Right cardiac atrium (tissue), 5 donors: Measurements from ENCODE around the gene CAMTA1. TPM values are rescaled to one million over a fixed set of nuclear protein-coding genes. Genes with fewer than 3 reads are reported as not detected.

ENCODE experiments used
- ATAC-seq, 2 donors: fragments of 200-7000 bp; cut with Tn5 transposase; one replicate each; pipeline versions ENCODE4 v1.8.0 to v1.9.1; 2020; ENCODE audit warnings: moderate library complexity in 2 of 2, mild to moderate bottlenecking in 1 of 2
- DNase-seq, 3 donors: peaks; one replicate each; pipeline ENCODE4 v3.0.0-alpha.2; 2020
- H3K27ac ChIP-seq: one replicate; pipeline ENCODE4 v1.5.1; 2013; ENCODE audit warnings: mild to moderate bottlenecking, low read length, control low read depth, moderate library complexity
- H3K27me3 ChIP-seq: one replicate; pipeline ENCODE4 v1.6.1; 2013; ENCODE audit not compliant: control insufficient read depth, insufficient read depth
- H3K4me1 ChIP-seq: one replicate; pipeline ENCODE4 v1.6.1; 2013; ENCODE audit warnings: low read length; ENCODE audit not compliant: control insufficient read depth, insufficient read depth
- H3K4me3 ChIP-seq: one replicate; pipeline ENCODE4 v1.5.1; 2013; ENCODE audit warnings: low read length, control low read depth
- H3K9me3 ChIP-seq: one replicate; pipeline ENCODE4 v1.6.1; 2013; ENCODE audit warnings: low read length; ENCODE audit not compliant: control insufficient read depth
- WGBS: extraction: QIAGEN DNeasy Blood & Tissue Kit; methylation state at CpG from one replicate; pipeline ENCODE4 v1.1.7; 2013; 5-methylcytosine and 5-hydroxymethylcytosine counted together
- intact Hi-C, 4 donors: fragments of 100-400 bp; cut with DNase I; formaldehyde crosslinking; loops; one replicate each; pipeline versions ENCODE4 v1.11.0 to v1.14.0; 2022 to 2023
- polyA plus RNA-seq: library from polyadenylated mRNA; stranded (reverse); fragments of 200-250 nt; gene quantifications from one replicate; pipeline ENCODE4 v1.2.3, GENCODE V29; 2013
- total RNA-seq, 4 donors: library from RNA; stranded (reverse); fragmentation: NEBNext Ultra II Directional; extraction: Animal tissue kit (Norgen Biotek cat#: 25700); gene quantifications; one replicate each; pipeline ENCODE4 v1.2.1, GENCODE V29; 2021
- donor health status: healthy with polysubstance abuse.
- donor health status: DM: no; HTN: yes; CAD: no.
- donor health status: DM: no; HTN: no; CAD: no.
- donor health status: DM: no; HTN: yes; CAD: no; lungs with severe emphysema.
- donor health status: DM: yes; HTN: yes; CAD: no.

The CAMTA1 gene
- total and polyA plus RNA-seq, 5 donors = 155 to 334 (median 164) TPM

GRCh38 chr1:7019510-7019909, 234.3 kb downstream of the CAMTA1 start:
- Histone ChIP-seq H3K4me1 (peaks cover 4% of the 10 kb centered on the region), H3K4me3 (no peak overlapping the region), H3K27me3 (no peaks in the 10 kb centered on the region), H3K9me3 (no peaks in the 10 kb centered on the region), H3K27ac (no peak overlapping the region)
- no peak for ATAC-seq
- intact Hi-C loops = no loop called here
- no peak for DNase-seq
- 80% methylated on average over 9 of the region's 9 CpGs for WGBS

DNA sequence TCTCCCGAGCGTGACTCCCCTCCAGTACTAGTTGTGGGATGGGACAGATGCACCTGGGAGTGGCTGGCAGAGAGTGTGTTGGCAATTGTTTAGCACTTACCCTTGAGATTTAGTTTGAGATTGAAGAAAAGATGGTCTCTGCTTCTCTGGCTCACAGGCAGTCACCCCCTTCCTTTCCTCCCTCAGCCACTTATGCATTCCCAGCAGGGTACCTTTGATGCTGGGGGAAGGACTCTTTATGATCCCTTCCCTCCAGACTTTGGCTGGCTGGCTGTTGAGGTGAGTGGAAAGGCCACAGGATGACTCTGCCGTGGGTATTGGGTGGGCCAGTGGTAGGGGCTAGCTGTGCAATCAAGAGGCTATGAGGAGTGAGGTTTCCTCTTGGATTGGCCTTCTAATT, 236.8 kb downstream of the CAMTA1 start:
- no peak for ATAC-seq
- DNase-seq = no peak
- no peaks in the 10 kb centered on the region for H3K27me3 ChIP-seq
- no peak overlapping the region for H3K27ac ChIP-seq
- intact Hi-C loops = no loop called here
- no peak overlapping the region for H3K4me3 ChIP-seq
- 60% methylated on average over 3 of the region's 3 CpGs for WGBS
- H3K4me1 ChIP-seq = no peaks in the 10 kb centered on the region
- no peaks in the 10 kb centered on the region for H3K9me3 ChIP-seq

GRCh38 chr1:7025013-7025412, 239.8 kb downstream of the CAMTA1 start:
- intact Hi-C loops = no loop called here
- ATAC-seq (no peak), DNase-seq (no peak)
- Histone ChIP-seq H3K27ac (no peak overlapping the region), H3K4me3 (no peak overlapping the region), H3K9me3 (no peaks in the 10 kb centered on the region), H3K4me1 (no peaks in the 10 kb centered on the region), H3K27me3 (no peaks in the 10 kb centered on the region)
- 80% methylated on average over 7 of the region's 7 CpGs for WGBS

DNA sequence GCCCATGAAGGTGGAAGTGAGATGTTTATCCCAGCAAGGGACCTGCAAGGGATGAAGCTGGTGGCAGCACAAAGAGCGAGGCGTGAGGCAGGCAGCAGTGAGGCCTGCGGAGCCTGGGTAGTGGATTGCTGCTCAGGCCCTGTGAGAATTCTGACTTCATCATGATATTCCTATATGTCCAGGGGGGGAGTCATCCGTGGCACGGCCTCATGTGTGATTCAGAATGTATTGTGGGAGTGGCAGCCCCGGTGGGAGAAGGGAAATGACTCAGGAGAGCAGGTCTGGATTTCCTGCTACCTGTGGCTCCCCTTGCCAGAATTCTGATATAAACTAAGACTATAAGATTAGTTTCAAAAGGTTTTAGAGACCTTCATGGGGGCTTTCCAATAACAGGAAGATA, 240.9 kb downstream of the CAMTA1 start:
- Histone ChIP-seq H3K9me3 (no peaks in the 10 kb centered on the region), H3K4me1 (no peaks in the 10 kb centered on the region), H3K27ac (no peak overlapping the region), H3K4me3 (no peak overlapping the region), H3K27me3 (no peaks in the 10 kb centered on the region)
- no peak for DNase-seq
- intact Hi-C loops = no loop called here
- 78% methylated on average over 6 of the region's 6 CpGs for WGBS
- no peak for ATAC-seq

- intact Hi-C loops = no loop called here
- no peak overlapping the region for H3K27ac ChIP-seq
- DNase-seq = no peak
- H3K27me3 ChIP-seq = no peaks in the 10 kb centered on the region
- no peaks in the 10 kb centered on the region for H3K9me3 ChIP-seq
- no peaks in the 10 kb centered on the region for H3K4me1 ChIP-seq
- no peak for ATAC-seq
- WGBS = 85% methylated on average over 2 of the region's 2 CpGs
- no peak overlapping the region for H3K4me3 ChIP-seq
Measured at GRCh38 chr1:7032992-7033391, 247.7 kb downstream of the CAMTA1 start.

DNA sequence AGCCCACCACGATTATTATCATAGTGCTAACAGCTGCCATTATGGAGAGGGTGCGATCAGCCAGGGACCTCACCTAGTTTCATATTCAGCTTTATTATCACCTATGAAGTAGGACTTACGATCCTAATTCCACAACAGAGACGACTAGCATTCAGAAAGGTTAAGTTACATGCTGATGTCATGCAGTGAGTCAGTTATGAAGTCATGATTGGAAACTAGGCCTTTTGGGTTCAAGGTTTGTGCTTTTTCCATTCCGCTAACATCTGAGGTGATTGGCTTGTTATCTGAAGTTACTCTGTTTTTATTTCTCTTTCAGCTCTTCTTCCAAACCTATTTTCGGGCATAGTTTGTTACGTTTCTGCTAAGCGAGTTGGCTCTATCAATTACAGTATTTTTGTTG, 251.1 kb downstream of the CAMTA1 start:
- 86% methylated on average over 8 of the region's 8 CpGs for WGBS

DNA sequence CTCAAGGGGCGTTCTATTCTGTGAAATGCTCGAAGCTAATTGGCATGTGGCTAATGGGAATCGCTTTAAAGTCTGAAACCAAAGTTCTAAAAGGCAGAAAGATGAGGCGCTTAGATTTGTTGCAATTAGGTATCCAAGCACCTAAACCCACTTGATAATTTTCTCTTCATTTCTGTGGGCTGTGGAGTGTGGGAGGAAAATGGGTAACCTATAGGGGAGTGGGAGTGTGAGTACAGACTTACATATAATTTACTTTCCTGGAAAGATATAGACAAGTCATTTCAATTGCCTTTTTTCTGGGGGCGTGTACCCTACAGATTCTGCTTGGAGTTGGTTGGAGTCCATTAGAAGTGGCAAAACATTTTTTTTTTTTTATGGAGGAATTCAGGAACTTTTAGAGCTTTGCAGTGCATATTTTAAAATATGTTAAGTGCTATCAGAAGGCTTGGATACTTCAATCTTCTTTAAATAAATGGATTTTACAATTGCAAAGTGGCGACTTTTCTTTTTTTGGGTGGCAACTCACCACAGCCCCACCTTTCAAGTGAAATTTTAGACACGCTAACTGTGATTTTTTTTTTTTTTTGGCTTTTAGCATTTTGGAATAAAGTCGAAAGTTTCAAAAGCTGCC, 254.5 kb downstream of the CAMTA1 start:
- DNase-seq = no peak
- no peaks in the 10 kb centered on the region for H3K27me3 ChIP-seq
- intact Hi-C loops = loop anchor here (5.0 to 10.0 kb wide), 4 partner anchors 165 to 608 kb away; no protein-coding TSS in a partner anchor
- H3K4me3 ChIP-seq = no peak overlapping the region
- 83% methylated on average over 8 of the region's 8 CpGs for WGBS
- H3K9me3 ChIP-seq = no peaks in the 10 kb centered on the region
- H3K4me1 ChIP-seq = no peaks in the 10 kb centered on the region
- ATAC-seq = no peak
- no peak overlapping the region for H3K27ac ChIP-seq

More for the DNA sequence above, 251.1 kb downstream of the CAMTA1 start:
- H3K27me3 ChIP-seq = no peaks in the 10 kb centered on the region
- H3K4me3 ChIP-seq = no peak overlapping the region
- ATAC-seq = no peak
- no peak overlapping the region for H3K27ac ChIP-seq
- DNase-seq = no peak
- intact Hi-C loops = no loop called here
- no peaks in the 10 kb centered on the region for H3K9me3 ChIP-seq
- H3K4me1 ChIP-seq = no peaks in the 10 kb centered on the region

GRCh38 chr1:7040969-7041695, 255.9 kb downstream of the CAMTA1 start:
- WGBS = 78% methylated on average over 16 of the region's 16 CpGs
- no peak overlapping the region for H3K4me3 ChIP-seq
- H3K27me3 ChIP-seq = no peaks in the 10 kb centered on the region
- no peak for ATAC-seq
- no peaks in the 10 kb centered on the region for H3K9me3 ChIP-seq
- DNase-seq = no peak
- intact Hi-C loops = loop anchor here (5.0 to 10.0 kb wide), 4 partner anchors 164 to 606 kb away; no protein-coding TSS in a partner anchor
- H3K27ac ChIP-seq = no peak overlapping the region
- H3K4me1 ChIP-seq = no peaks in the 10 kb centered on the region

GRCh38 chr1:7042322-7043190, 257.3 kb downstream of the CAMTA1 start:
- H3K27ac ChIP-seq = no peak overlapping the region

DNA sequence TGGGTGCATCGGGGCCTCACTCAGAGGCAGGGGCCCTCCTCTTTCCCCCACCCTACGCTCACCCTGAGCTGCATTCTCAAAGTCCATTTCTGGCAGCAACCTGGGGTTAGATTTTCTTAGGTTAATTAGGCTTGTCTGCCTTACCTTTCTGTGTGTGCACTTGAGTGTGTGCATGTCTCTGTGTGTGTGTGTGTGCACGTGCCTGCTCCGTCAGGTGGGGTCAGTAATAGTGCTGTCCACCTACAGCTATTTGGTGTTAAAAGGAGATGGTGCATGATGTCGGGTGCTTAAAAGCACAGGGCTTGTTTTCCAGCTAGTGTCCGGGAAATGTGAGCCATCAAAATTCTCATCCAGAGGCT, 257.9 kb downstream of the CAMTA1 start:
- no peaks in the 10 kb centered on the region for H3K27me3 ChIP-seq

More at GRCh38 chr1:7042322-7043190, 257.3 kb downstream of the CAMTA1 start:
- Histone ChIP-seq H3K4me3 (no peak overlapping the region), H3K27me3 (no peaks in the 10 kb centered on the region), H3K4me1 (no peaks in the 10 kb centered on the region), H3K9me3 (no peaks in the 10 kb centered on the region)
- intact Hi-C loops = loop anchor here (5.0 to 10.0 kb wide), 4 partner anchors 162 to 605 kb away; no protein-coding TSS in a partner anchor
- WGBS = 60% methylated on average over 17 of the region's 17 CpGs
- ATAC-seq (no peak), DNase-seq (no peak)

More for the DNA sequence above, 257.9 kb downstream of the CAMTA1 start:
- 73% methylated on average over 6 of the region's 6 CpGs for WGBS
- Histone ChIP-seq H3K9me3 (no peaks in the 10 kb centered on the region), H3K27ac (no peak overlapping the region), H3K4me1 (no peaks in the 10 kb centered on the region), H3K4me3 (no peak overlapping the region)
- intact Hi-C loops = loop anchor here (5.0 to 10.0 kb wide), 4 partner anchors 162 to 604 kb away; no protein-coding TSS in a partner anchor
- DNase-seq (no peak), ATAC-seq (no peak)
